ENCODE data around the gene JHY. TPM values are rescaled to one million over a fixed set of nuclear protein-coding genes. Genes with fewer than 3 reads are reported as not detected.

JHY gene
- total RNA-seq, 2 experiments from 2014 or later, result not detected

DNA sequence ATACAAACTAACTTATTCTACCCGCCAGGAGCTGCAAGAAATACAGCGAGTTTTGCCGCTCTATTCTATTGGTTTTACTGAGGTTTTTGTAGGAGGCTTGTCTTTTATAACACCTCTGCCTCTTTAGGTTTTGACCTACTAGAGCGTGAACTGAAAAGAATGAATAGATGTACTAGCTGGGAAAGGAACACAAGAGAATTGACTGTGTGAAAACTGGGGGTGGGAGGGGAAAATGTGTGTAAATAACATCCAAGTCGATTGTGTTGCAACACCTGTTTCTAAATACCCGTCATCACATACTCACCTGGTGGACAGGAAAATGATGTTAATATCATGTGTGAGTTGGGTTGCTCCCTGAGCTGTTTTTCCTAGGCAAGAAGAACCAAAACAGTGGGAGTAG, 12.9 kb upstream of the JHY start:
- Histone ChIP-seq H3K4me1 (ENCODE audit: insufficient read depth, low read length, poor library complexity, severe bottlenecking) (no peaks in the 10 kb centered on the region), H3K79me2 (ENCODE audit: insufficient read depth, low read depth, low read length) (no peaks in the 10 kb centered on the region), H3K27ac (ENCODE audit: low read depth, low read length, poor library complexity, severe bottlenecking) (no peak overlapping the region), H3K9me2 (ENCODE audit: insufficient read depth, low read length) (no peaks in the 10 kb centered on the region), H4K20me1 (ENCODE audit: insufficient read depth, low read length) (no peaks in the 10 kb centered on the region), H2AFZ (ENCODE audit: low read length) (no peak overlapping the region), H3K36me3 (ENCODE audit: insufficient read depth, low read length) (no peaks in the 10 kb centered on the region), H3K4me3 (ENCODE audit: low read depth, low read length, poor library complexity, severe bottlenecking) (no peak overlapping the region), H3K4me2 (ENCODE audit: low read length) (no peak overlapping the region), H3K9me3 (ENCODE audit: low read length) (no peaks in the 10 kb centered on the region)
- POLR2A ChIA-PET, result interaction anchor here (0.6 to 0.7 kb wide), 2 partner anchors 234 to 453 kb away, joined by 3 to 7 read pairs; no protein-coding TSS in a partner anchor
- DNase-seq (ENCODE audit: low spot score), result no peak
- intact Hi-C loops (cut with micrococcal nuclease; ENCODE audit: unreplicated experiment), result no loop called here
- TF ChIP-seq EZH2phosphoT487 (IDR thresholded peaks at IDR 0.05; ENCODE audit: borderline replicate concordance, low read depth, low read length), result no peak
- TF ChIP-seq CTCF (conservative IDR thresholded peaks at IDR 0.05; ENCODE audit: low read length), result no peak
- BruUV-seq (replicated peaks), result no TSS peak
- CTCF ChIA-PET (ENCODE audit: unreplicated experiment), result no interaction called here

- Histone ChIP-seq H3K27ac (ENCODE audit: low read depth, low read length, poor library complexity, severe bottlenecking) (no peak overlapping the region), H3K9me3 (ENCODE audit: low read length) (no peaks in the 10 kb centered on the region), H3K4me2 (ENCODE audit: low read length) (no peak overlapping the region), H3K36me3 (ENCODE audit: insufficient read depth, low read length) (no peaks in the 10 kb centered on the region), H4K20me1 (ENCODE audit: insufficient read depth, low read length) (no peaks in the 10 kb centered on the region), H3K79me2 (ENCODE audit: insufficient read depth, low read depth, low read length) (no peaks in the 10 kb centered on the region), H3K4me1 (ENCODE audit: insufficient read depth, low read length, poor library complexity, severe bottlenecking) (no peaks in the 10 kb centered on the region), H3K9me2 (ENCODE audit: insufficient read depth, low read length) (no peaks in the 10 kb centered on the region), H3K4me3 (ENCODE audit: low read depth, low read length, poor library complexity, severe bottlenecking) (no peak overlapping the region), H2AFZ (ENCODE audit: low read length) (no peak overlapping the region)
- intact Hi-C loops (cut with micrococcal nuclease; ENCODE audit: unreplicated experiment), result no loop called here
- POLR2A ChIA-PET, result interaction anchor here (0.6 to 0.8 kb wide), 2 partner anchors 9 to 1675 kb away, joined by 3 read pairs; no protein-coding TSS in a partner anchor
- no TSS peak for BruUV-seq (replicated peaks)
- CTCF ChIA-PET (ENCODE audit: unreplicated experiment), result interaction anchor here (0.9 kb wide), 1 partner anchor 78 kb away, joined by 3 read pairs; no protein-coding TSS in a partner anchor
- TF ChIP-seq CTCF (conservative IDR thresholded peaks at IDR 0.05; ENCODE audit: low read length) (no peak), EZH2phosphoT487 (IDR thresholded peaks at IDR 0.05; ENCODE audit: borderline replicate concordance, low read depth, low read length) (no peak)
- no peak for DNase-seq (ENCODE audit: low spot score)
These were observed 11.3 kb upstream of the JHY start for GRCh38 chr11:122871302-122871701.

DNA sequence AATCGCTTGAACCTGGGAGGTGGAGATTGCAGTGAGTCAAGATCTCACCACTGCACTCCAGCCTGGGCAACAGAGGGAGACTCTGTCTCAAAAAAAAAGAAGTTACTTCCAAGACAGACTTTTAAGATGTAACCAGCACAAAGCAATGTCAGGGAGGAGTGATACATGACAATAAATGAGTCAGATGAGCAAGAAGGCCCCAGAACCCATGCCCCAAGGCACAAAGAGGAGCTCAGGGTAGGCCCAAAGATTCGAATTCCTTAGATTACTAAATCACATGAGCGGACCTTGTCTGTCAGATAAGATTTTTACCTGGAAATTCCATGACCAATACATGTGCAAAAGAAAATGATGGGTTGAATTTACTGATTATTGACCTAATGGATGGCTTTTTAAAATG, 10.5 kb upstream of the JHY start:
- ChIA-PET POLR2A (interaction anchor here (0.6 kb wide), 1 partner anchor 8 kb away, joined by 5 read pairs; no protein-coding TSS in a partner anchor), CTCF (ENCODE audit: unreplicated experiment) (interaction anchor here (0.9 kb wide), 1 partner anchor 77 kb away, joined by 3 read pairs; no protein-coding TSS in a partner anchor)
- intact Hi-C loops (cut with micrococcal nuclease; ENCODE audit: unreplicated experiment), result no loop called here
- no peak for DNase-seq (ENCODE audit: low spot score)
- Histone ChIP-seq H2AFZ (ENCODE audit: low read length) (no peak overlapping the region), H4K20me1 (ENCODE audit: insufficient read depth, low read length) (no peaks in the 10 kb centered on the region), H3K36me3 (ENCODE audit: insufficient read depth, low read length) (no peaks in the 10 kb centered on the region), H3K9me3 (ENCODE audit: low read length) (no peaks in the 10 kb centered on the region), H3K27ac (ENCODE audit: low read depth, low read length, poor library complexity, severe bottlenecking) (no peak overlapping the region), H3K79me2 (ENCODE audit: insufficient read depth, low read depth, low read length) (no peaks in the 10 kb centered on the region), H3K4me1 (ENCODE audit: insufficient read depth, low read length, poor library complexity, severe bottlenecking) (no peaks in the 10 kb centered on the region), H3K4me2 (ENCODE audit: low read length) (no peak overlapping the region), H3K9me2 (ENCODE audit: insufficient read depth, low read length) (no peaks in the 10 kb centered on the region), H3K4me3 (ENCODE audit: low read depth, low read length, poor library complexity, severe bottlenecking) (no peak overlapping the region)
- BruUV-seq (replicated peaks), result no TSS peak
- TF ChIP-seq CTCF (conservative IDR thresholded peaks at IDR 0.05; ENCODE audit: low read length), result no peak
- TF ChIP-seq EZH2phosphoT487 (IDR thresholded peaks at IDR 0.05; ENCODE audit: borderline replicate concordance, low read depth, low read length), result no peak

Measured in OCI-LY7 (cell line).